GM06990 (cell line): ENCODE results near the gene GPR162.
A peak's percentile ranks its signal among the peaks of the same experiment; 100 is the strongest.

ENCODE experiments used
- DNase-seq: peaks from one replicate; pipeline ENCODE4 v3.0.0-alpha.2; 2011; ENCODE audit not compliant: insufficient read length; ENCODE audit errors: extremely low read depth
- H3K27me3 ChIP-seq: replicated peaks from 2 replicates; pipeline ENCODE4 v1.6.0; 2011; ENCODE audit warnings: low read length; ENCODE audit not compliant: control insufficient read depth, insufficient read depth
- H3K36me3 ChIP-seq: 2 replicates; pipeline ENCODE4 v1.5.1; 2011; ENCODE audit warnings: low read length; ENCODE audit not compliant: control insufficient read depth, insufficient read depth
- H3K4me3 ChIP-seq: replicated peaks from 2 replicates; pipeline ENCODE4 v1.5.1; 2011; ENCODE audit warnings: low read depth, mild to moderate bottlenecking, control low read depth, low read length
- CTCF ChIP-seq: IDR thresholded peaks from 2 replicates; pipeline ENCODE4 v1.5.1; 2011; ENCODE audit warnings: low read length, control low read depth, mild to moderate bottlenecking, inconsistent platforms; ENCODE audit not compliant: insufficient read depth, poor library complexity, severe bottlenecking

The GPR162 gene

DNA sequence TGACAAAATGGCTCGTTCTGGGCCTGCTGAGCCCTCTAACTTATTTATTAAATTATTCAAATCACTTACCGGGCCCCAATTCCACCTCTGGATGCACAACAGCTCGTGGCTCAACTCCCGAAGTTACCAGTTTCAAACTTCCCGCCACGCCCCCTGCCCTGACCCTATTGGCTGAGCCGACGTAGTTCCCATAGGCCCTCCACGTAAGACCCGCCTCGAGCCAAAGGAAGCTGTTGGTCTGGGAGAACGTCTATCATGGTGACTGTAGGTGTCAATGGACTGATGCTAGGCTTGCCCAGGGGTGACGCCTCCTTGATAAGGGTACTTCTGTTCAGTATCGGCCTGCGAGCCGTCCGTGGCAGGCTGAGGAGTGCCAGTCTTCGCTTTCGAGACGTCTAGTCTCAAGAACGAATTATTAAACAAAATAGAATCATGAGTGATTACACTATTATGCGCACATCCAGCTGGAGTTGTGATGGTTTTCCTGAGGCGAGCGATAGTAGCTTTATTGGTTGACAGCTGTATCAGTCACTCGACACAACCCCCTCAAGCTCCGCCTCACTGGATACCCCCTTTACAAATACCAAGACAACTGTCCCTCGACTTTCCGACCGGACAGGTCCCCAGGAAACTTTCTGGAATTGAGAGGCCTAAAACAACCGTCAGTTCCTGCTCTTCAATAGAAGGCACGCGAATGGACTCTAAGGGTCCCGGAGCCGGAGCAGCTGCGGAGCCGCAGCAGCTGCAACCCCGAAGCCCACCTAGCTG is 29.7 kb downstream of the GPR162 start, which contains the start of gene CDCA3:
Gene CDCA3 (minus strand): TSS at position 134 of the 768 bp plus-strand sequence. CDS start 334 bp downstream, outside the sequence.
- peak within 1 kb of the TSS; percentile 95 for H3K4me3 ChIP-seq
- H3K27me3 ChIP-seq: no peaks in the 10 kb centered on the region
- TF ChIP-seq CTCF: no peak
- peak; percentile 88 for DNase-seq
- H3K36me3 ChIP-seq: peaks cover 14% of the 10 kb centered on the region

DNA sequence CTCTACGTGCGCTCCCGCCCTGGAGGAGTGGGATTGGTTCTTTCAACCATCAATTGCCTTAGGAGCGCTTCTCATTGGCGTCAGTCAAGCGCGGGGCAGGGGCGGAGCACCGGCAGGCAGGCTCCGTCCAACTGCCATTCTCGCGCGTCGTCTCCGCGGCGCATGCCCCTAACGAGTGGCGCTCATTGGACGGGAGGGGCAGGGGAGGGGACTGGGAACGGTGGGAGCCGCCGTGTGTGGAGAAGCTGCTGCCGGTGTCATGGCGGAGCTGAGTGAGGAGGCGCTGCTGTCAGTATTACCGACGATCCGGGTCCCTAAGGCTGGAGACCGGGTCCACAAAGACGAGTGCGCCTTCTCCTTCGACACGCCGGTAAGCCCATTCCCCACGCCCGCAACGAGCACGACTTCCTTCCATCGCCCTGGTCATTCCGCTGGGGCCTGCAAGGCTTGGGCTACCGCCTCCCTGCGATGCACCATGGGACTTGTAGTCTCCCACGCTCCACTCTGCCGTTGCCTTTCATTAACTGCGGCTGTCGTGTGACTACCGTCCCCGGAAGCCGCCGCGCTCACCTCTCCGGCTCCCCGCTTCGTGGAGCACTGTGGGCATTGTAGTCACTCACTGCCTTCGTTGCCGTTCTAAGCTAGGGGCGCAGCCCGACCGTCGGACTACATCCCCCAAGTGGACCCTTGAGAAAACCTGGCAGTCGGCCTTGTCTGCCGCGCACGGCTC is 30.5 kb downstream of the GPR162 start, which contains the start of gene USP5:
Gene USP5 (plus strand): TSS at position 230 of the 730 bp plus-strand sequence. CDS start 30 bp downstream, at position 260.
- TF ChIP-seq CTCF: no peak
- H3K36me3 ChIP-seq: peaks cover 18% of the 10 kb centered on the region
- no peaks in the 10 kb centered on the region for H3K27me3 ChIP-seq
- H3K4me3 ChIP-seq: peak within 1 kb of the TSS; percentile 95
- peak; percentile 100 for DNase-seq

DNA sequence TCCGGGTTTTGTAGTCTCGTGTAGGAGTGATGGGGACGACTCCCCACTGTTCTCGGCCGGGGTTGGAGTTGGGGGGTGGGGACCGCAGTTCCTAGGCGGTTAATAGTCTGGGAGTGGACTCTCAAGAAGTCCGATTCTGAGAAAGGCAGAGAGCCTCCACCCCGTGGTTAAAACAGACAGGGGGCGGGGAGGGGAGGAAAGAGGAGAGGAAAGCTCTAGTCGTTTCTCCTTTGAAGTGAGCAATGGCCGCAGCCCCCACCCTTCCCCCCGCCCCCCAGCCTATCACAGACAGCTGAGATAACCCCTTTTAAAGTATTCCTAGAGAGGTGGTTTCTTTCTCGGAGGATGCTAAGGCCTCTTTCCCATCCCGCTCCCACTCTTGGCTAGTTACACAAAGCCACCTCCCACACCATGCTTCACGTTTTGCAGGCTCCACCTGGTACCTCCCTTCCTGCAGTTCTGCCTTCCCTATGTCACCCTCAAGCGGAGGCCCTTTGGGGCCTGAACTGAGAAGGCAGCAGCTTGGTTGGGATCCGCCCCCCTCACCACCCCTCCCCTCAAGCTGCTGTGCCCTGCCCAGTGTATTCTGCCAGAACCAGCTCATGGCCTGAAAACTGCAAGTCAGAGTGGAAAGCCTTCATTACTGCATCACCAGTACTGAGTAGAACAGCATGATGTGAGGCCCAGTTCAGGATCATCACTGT is 31.2 kb downstream of the GPR162 start:
- peak overlapping the region; percentile 80 for H3K4me3 ChIP-seq
- no peaks in the 10 kb centered on the region for H3K27me3 ChIP-seq
- H3K36me3 ChIP-seq: peaks cover 23% of the 10 kb centered on the region
- TF ChIP-seq CTCF: no peak
- peak; percentile 51 for DNase-seq

DNA sequence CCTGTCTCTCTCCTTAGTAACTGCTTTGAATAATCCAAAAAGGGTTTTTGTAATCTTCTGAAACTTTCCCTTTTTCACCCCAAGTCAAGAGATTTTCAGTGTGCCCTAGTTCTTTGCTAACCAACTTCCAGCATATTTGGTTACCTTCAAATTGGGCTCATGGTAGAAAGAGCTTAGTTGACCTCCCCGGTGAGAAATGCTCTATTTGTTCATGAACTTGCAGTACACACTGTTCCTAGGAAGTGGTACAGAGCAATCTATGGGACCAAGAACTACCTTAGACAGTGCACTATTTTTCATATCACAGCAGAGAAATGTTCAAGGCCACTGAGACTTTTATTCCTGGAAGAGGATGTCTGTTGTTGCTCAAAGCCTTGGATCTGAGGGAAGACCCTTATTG is 32.0 kb downstream of the GPR162 start:
- no peak for TF ChIP-seq CTCF
- Histone ChIP-seq H3K36me3 (peaks cover 26% of the 10 kb centered on the region), H3K4me3 (peak overlapping the region; percentile 80; the same call in 1 of the 2 replicates), H3K27me3 (no peaks in the 10 kb centered on the region)
- DNase-seq: no peak

DNA sequence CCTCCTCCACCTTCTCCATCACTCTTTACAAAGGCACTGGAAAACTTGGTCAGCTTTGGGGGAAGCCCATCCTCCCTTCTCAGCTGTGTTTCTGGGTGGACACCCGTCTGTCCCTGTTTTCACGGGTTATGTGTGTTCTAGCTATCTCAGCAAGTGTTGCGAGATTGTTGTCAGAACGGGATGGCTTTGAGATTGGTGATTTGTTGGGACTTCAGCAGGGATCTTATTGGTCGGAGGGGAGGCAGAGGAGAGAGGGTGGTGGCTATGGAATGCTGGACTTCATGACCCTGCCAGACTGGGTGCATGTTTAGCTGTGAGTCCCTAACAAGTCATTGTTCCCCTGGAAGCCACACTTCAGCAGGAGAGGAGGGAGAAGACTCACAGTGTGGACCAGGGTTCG is 32.4 kb downstream of the GPR162 start:
- H3K27me3 ChIP-seq: no peaks in the 10 kb centered on the region
- TF ChIP-seq CTCF: no peak
- no peak overlapping the region for H3K4me3 ChIP-seq
- H3K36me3 ChIP-seq: peaks cover 28% of the 10 kb centered on the region
- DNase-seq: no peak
